ENCODE data around the gene MDFI. TPM values are rescaled to one million over a fixed set of nuclear protein-coding genes. Genes with fewer than 3 reads are reported as not detected.

The MDFI gene
- total and polyA plus RNA-seq, 9 of the 15 experiments (the other 6 are each of a cell fraction or from before 2014, with no cell fraction given), result not detected

DNA sequence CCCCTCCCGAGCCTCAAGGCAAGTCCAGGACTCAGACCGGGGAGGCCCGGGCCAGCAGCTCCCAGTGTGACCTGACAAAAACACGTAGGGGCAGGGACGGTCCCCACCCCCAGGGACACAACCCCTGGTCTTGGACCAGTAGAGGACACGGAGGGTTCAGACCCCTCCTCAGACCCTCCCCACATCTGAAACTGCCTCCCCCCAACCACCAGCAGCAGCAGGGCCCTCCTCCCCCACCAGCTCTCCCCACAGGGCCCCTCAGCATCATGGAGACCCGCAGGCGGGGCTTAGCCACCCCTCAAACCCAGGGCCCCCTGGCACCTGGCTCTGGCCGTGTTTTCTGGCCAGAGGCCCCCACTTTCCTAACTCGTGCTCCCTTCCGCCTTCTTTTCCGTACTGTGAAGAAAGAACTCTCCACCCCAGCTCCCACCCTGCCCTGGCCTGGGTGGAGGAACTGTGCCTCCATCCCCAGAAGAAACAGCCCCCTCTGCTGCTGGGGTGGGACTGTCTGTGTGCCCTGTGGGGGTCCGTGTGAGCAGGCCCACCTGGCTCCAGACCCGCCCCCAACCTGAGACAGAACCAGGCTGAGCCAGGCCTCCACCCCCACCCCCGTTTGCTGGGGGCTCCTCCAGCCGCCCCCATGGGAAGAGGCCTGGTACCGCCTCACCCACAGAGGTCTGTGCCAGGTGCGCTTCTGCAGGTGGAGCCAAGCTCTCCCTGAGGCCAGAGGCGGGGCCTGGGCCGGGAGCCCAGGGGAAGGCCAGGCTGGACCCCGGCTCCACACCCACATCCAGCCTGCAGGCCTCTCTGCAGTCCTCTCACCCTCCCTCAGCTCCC lies 39.0 kb upstream of the MDFI start:
- CTCF ChIA-PET (ENCODE audit: low intra/inter-chr PET ratio), result interaction anchor here (2.1 kb wide), 1 partner anchor 230 kb away, joined by 7 read pairs; no protein-coding TSS in a partner anchor
- 74% methylated on average over 14 of the region's 21 CpGs for WGBS (ENCODE audit: insufficient coverage, low coverage, missing lambda C conversion rate)

More for the DNA sequence above, 39.0 kb upstream of the MDFI start:
- Histone ChIP-seq H3K9me1 (ENCODE audit: control insufficient read depth, insufficient read depth, low read length) (peaks cover 12% of the 10 kb centered on the region), H3K4me2 (ENCODE audit: insufficient read depth, low read length) (no peak overlapping the region), H2AFZ (ENCODE audit: low read depth, low read length) (no peak overlapping the region), H3K4me3 (no peak overlapping the region), H3K79me2 (ENCODE audit: control insufficient read depth, insufficient read depth, low read length) (no peaks in the 10 kb centered on the region), H3K9me3 (replicated peaks; ENCODE audit: control insufficient read depth, insufficient read depth, low read depth, low read length) (no peaks in the 10 kb centered on the region), H3K9ac (ENCODE audit: insufficient read depth in 1 of 2, low read depth in 2 of 2, low read length in 2 of 2) (0 out of 4 replicates have a peak overlapping the region, but pooled peaks of 1 of the 2 experiments have one; percentile 13), H3K4me1 (replicated peaks in 1 of 2; ENCODE audit: control insufficient read depth in 2 of 2, insufficient read depth in 2 of 2, low read length in 2 of 2) (peaks cover 0 to 13% of the 10 kb centered on the region in 2 experiments; a peak in 3 of 5 replicates), H3K36me3 (ENCODE audit: control insufficient read depth, insufficient read depth, low read length) (peaks cover 9% of the 10 kb centered on the region; the same call in 1 of the 3 replicates), H4K20me1 (replicated peaks; ENCODE audit: control insufficient read depth, insufficient read depth, low read length) (0 out of 2 replicates have a peak, but pooled peaks cover 9% of the 10 kb centered on the region), H3K27ac (ENCODE audit: extremely low read depth, low read depth, low read length) (no peak overlapping the region), H3K27me3 (ENCODE audit: control insufficient read depth in 2 of 2, insufficient read depth in 2 of 2, low read length in 2 of 2) (peaks cover 4 to 7% of the 10 kb centered on the region in 2 experiments; a peak in 3 of 5 replicates)
- BruUV-seq (replicated peaks), result no TSS peak
- in situ Hi-C loops (cut with MboI) (loop anchor here (10.0 kb wide), 1 partner anchor 234 kb away; no protein-coding TSS in a partner anchor), intact Hi-C loops (cut with micrococcal nuclease) (no loop called here)
- TF ChIP-seq, protein P1, sequence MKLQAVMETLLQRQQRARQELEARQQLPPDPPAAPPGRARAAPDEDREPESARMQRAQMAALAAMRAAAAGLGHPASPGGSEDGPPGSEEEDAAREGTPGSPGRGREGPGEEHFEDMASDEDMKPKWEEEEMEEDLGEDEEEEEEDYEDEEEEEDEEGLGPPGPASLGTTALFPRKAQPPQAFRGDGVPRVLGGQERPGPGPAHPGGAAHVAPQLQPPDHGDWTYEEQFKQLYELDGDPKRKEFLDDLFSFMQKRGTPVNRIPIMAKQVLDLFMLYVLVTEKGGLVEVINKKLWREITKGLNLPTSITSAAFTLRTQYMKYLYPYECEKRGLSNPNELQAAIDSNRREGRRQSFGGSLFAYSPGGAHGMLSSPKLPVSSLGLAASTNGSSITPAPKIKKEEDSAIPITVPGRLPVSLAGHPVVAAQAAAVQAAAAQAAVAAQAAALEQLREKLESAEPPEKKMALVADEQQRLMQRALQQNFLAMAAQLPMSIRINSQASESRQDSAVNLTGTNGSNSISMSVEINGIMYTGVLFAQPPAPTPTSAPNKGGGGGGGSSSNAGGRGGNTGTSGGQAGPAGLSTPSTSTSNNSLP (IDR thresholded peaks at IDR 0.05; ENCODE audit: borderline replicate concordance, low read depth, low read length), result no peak
- TF ChIP-seq, protein P2, sequence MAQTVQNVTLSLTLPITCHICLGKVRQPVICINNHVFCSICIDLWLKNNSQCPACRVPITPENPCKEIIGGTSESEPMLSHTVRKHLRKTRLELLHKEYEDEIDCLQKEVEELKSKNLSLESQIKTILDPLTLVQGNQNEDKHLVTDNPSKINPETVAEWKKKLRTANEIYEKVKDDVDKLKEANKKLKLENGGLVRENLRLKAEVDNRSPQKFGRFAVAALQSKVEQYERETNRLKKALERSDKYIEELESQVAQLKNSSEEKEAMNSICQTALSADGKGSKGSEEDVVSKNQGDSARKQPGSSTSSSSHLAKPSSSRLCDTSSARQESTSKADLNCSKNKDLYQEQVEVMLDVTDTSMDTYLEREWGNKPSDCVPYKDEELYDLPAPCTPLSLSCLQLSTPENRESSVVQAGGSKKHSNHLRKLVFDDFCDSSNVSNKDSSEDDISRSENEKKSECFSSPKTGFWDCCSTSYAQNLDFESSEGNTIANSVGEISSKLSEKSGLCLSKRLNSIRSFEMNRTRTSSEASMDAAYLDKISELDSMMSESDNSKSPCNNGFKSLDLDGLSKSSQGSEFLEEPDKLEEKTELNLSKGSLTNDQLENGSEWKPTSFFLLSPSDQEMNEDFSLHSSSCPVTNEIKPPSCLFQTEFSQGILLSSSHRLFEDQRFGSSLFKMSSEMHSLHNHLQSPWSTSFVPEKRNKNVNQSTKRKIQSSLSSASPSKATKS (CRISPR knock-in tag; IDR thresholded peaks at IDR 0.05), result no peak
- TF ChIP-seq NCOA1 (IDR thresholded peaks at IDR 0.05; ENCODE audit: low read depth) (no peak), ZFP30 (CRISPR knock-in tag; IDR thresholded peaks at IDR 0.05; ENCODE audit: borderline replicate concordance) (no peak), ZNF408 (CRISPR knock-in tag; IDR thresholded peaks at IDR 0.05; ENCODE audit: low read depth) (no peak), NFXL1 (CRISPR knock-in tag; IDR thresholded peaks at IDR 0.05) (no peak), MXI1 (IDR thresholded peaks at IDR 0.05; ENCODE audit: low read depth, low read length) (no peak), NBN (IDR thresholded peaks at IDR 0.05; ENCODE audit: low read depth) (no peak), ZNF778 (CRISPR knock-in tag; IDR thresholded peaks at IDR 0.05) (no peak)
- TF ChIP-seq, protein P3, sequence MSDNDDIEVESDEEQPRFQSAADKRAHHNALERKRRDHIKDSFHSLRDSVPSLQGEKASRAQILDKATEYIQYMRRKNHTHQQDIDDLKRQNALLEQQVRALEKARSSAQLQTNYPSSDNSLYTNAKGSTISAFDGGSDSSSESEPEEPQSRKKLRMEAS (CRISPR knock-in tag; IDR thresholded peaks at IDR 0.05), result no peak
- no peak for FAIRE-seq
- POLR2A ChIA-PET, result interaction anchor here (0.6 kb wide), 2 partner anchors 54 to 84 kb away, joined by 3 read pairs; no protein-coding TSS in a partner anchor
- ATAC-seq, result no peak
- no peak for DNase-seq (ENCODE audit: extremely low read depth in 1 of 4, low spot score in 3 of 4)
